ENCODE results near the gene MEX3A. TPM values are rescaled to one million over a fixed set of nuclear protein-coding genes. Genes with fewer than 3 reads are reported as not detected.

The MEX3A gene
- polyA plus RNA-seq, 1 experiment = 11.8 TPM

GRCh38 chr1:156075775-156076204 lies 6.5 kb downstream of the MEX3A start:
- POLR2A ChIA-PET = no interaction called here
- H3K9me3 ChIP-seq (ENCODE audit: control insufficient read depth, insufficient read depth, low read length) = no peaks in the 10 kb centered on the region; the same call in 1 of the 2 replicates
- TF ChIP-seq, protein P1, sequence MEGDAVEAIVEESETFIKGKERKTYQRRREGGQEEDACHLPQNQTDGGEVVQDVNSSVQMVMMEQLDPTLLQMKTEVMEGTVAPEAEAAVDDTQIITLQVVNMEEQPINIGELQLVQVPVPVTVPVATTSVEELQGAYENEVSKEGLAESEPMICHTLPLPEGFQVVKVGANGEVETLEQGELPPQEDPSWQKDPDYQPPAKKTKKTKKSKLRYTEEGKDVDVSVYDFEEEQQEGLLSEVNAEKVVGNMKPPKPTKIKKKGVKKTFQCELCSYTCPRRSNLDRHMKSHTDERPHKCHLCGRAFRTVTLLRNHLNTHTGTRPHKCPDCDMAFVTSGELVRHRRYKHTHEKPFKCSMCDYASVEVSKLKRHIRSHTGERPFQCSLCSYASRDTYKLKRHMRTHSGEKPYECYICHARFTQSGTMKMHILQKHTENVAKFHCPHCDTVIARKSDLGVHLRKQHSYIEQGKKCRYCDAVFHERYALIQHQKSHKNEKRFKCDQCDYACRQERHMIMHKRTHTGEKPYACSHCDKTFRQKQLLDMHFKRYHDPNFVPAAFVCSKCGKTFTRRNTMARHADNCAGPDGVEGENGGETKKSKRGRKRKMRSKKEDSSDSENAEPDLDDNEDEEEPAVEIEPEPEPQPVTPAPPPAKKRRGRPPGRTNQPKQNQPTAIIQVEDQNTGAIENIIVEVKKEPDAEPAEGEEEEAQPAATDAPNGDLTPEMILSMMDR (IDR thresholded peaks at IDR 0.05; ENCODE audit: low read depth, low read length) = no peak
- no peaks in the 10 kb centered on the region for H3K27me3 ChIP-seq (ENCODE audit: control insufficient read depth, insufficient read depth, low read length)
- no peak overlapping the region for H3K4me3 ChIP-seq (ENCODE audit: low read depth, low read length)
- no peak overlapping the region for H3K27ac ChIP-seq (ENCODE audit: low read depth, low read length)
- CTCF ChIA-PET = interaction anchor here (1.4 to 2.4 kb wide), 3 partner anchors 9 to 149 kb away, joined by 5 to 12 read pairs (median 6); no protein-coding TSS in a partner anchor
- DNase-seq (ENCODE audit: low read depth, low spot score) = no peak

GRCh38 chr1:156075162-156075561 lies 7.1 kb downstream of the MEX3A start:
- TF ChIP-seq, protein P1 (IDR thresholded peaks at IDR 0.05; ENCODE audit: low read depth, low read length) = no peak
- H3K27me3 ChIP-seq (ENCODE audit: control insufficient read depth, insufficient read depth, low read length) = no peaks in the 10 kb centered on the region
- no peak for DNase-seq (ENCODE audit: low read depth, low spot score)
- POLR2A ChIA-PET = no interaction called here
- no peaks in the 10 kb centered on the region; the same call in 1 of the 2 replicates for H3K9me3 ChIP-seq (ENCODE audit: control insufficient read depth, insufficient read depth, low read length)
- no peak overlapping the region for H3K4me3 ChIP-seq (ENCODE audit: low read depth, low read length)
- CTCF ChIA-PET = interaction anchor here (1.4 to 2.4 kb wide), 3 partner anchors 9 to 150 kb away, joined by 5 to 12 read pairs (median 6); no protein-coding TSS in a partner anchor
- H3K27ac ChIP-seq (ENCODE audit: low read depth, low read length) = no peak overlapping the region

- CTCF ChIA-PET = interaction anchor here (1.4 to 2.4 kb wide), 3 partner anchors 8 to 150 kb away, joined by 5 to 12 read pairs (median 6); no protein-coding TSS in a partner anchor
- H3K27me3 ChIP-seq (ENCODE audit: control insufficient read depth, insufficient read depth, low read length) = no peaks in the 10 kb centered on the region
- no peak overlapping the region for H3K4me3 ChIP-seq (ENCODE audit: low read depth, low read length)
- POLR2A ChIA-PET = no interaction called here
- no peak overlapping the region for H3K27ac ChIP-seq (ENCODE audit: low read depth, low read length)
- H3K9me3 ChIP-seq (ENCODE audit: control insufficient read depth, insufficient read depth, low read length) = no peaks in the 10 kb centered on the region; the same call in 1 of the 2 replicates
- no peak for DNase-seq (ENCODE audit: low read depth, low spot score)
- TF ChIP-seq, protein P1 (IDR thresholded peaks at IDR 0.05; ENCODE audit: low read depth, low read length) = no peak
Observed at GRCh38 chr1:156074661-156075060, 7.6 kb downstream of the MEX3A start.

DNA sequence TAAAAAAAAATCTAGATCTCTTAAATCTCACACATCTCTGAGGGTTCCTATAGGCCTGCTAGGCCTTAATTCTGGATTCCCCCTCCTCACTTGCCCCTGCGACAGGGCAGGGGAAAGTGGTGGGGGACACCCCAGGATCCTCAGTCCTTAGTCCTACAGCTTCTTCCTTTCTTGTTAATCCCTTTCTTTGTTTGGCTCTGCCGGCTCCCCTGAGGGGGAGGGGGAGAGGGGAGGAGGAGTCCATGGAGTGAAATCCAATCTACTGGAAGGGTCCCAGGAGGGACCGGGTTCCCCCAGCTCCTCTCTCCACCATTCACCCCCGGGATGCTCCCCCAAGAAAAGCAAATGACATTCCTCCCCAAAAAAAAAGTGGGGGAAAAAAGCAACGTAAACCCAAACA lies 8.5 kb downstream of the MEX3A start:
- POLR2A ChIA-PET = no interaction called here
- CTCF ChIA-PET = interaction anchor here (1.1 kb wide), 1 partner anchor 55 kb away, joined by 3 read pairs; no protein-coding TSS in a partner anchor
- H3K27ac ChIP-seq (ENCODE audit: low read depth, low read length) = no peak overlapping the region
- no peak overlapping the region for H3K4me3 ChIP-seq (ENCODE audit: low read depth, low read length)
- H3K9me3 ChIP-seq (ENCODE audit: control insufficient read depth, insufficient read depth, low read length) = no peaks in the 10 kb centered on the region; the same call in 1 of the 2 replicates
- TF ChIP-seq, protein P1 (IDR thresholded peaks at IDR 0.05; ENCODE audit: low read depth, low read length) = no peak
- H3K27me3 ChIP-seq (ENCODE audit: control insufficient read depth, insufficient read depth, low read length) = no peaks in the 10 kb centered on the region
- no peak for DNase-seq (ENCODE audit: low read depth, low spot score)

GRCh38 chr1:156073110-156073687 lies 9.1 kb downstream of the MEX3A start:
- H3K4me3 ChIP-seq (ENCODE audit: low read depth, low read length) = no peak overlapping the region
- no peak overlapping the region for H3K27ac ChIP-seq (ENCODE audit: low read depth, low read length)
- TF ChIP-seq, protein P1 (IDR thresholded peaks at IDR 0.05; ENCODE audit: low read depth, low read length) = no peak
- no peaks in the 10 kb centered on the region for H3K27me3 ChIP-seq (ENCODE audit: control insufficient read depth, insufficient read depth, low read length)
- no peaks in the 10 kb centered on the region; the same call in 1 of the 2 replicates for H3K9me3 ChIP-seq (ENCODE audit: control insufficient read depth, insufficient read depth, low read length)
- CTCF ChIA-PET = interaction anchor here (0.6 to 1.1 kb wide), 2 partner anchors 55 to 159 kb away, joined by 3 to 4 read pairs; no protein-coding TSS in a partner anchor
- POLR2A ChIA-PET = interaction anchor here (0.6 kb wide), 1 partner anchor 44 kb away, joined by 3 read pairs; no protein-coding TSS in a partner anchor
- no peak for DNase-seq (ENCODE audit: low read depth, low spot score)

Data from AG04450 (cell line).